H4 (cell line): Measurements from ENCODE around the gene GPR39. TPM values are rescaled to one million over a fixed set of nuclear protein-coding genes. Genes with fewer than 3 reads are reported as not detected.
A peak's percentile ranks its signal among the peaks of the same experiment; 100 is the strongest.
"Not testable (repeated sequence)": the region's sequence is repeated elsewhere in the genome, so short reads cannot be mapped to it uniquely, and the experiment has no call there.

Experiments
- DNase-seq: peaks from one replicate; pipeline ENCODE4 v3.0.0-alpha.2; 2015; ENCODE audit warnings: low spot score
- total RNA-seq: library from RNA; depleted of rRNA; stranded (reverse); fragments of >200 nt; shearing (Covaris generic); gene quantifications from 2 replicates; pipeline ENCODE4 v1.2.3, GENCODE V29; 2014

Gene GPR39
- total RNA-seq, 1 experiment from 2014 or later: 5.1 TPM

GRCh38 chr2:132495881-132496280 lies 79.3 kb downstream of the GPR39 start:
- no peak for DNase-seq

- no peak for DNase-seq
Observed at GRCh38 chr2:132496555-132496954, 80.0 kb downstream of the GPR39 start.

- DNase-seq: no peak
Observed at GRCh38 chr2:132497591-132497990, 81.0 kb downstream of the GPR39 start.

GRCh38 chr2:132503701-132504100 lies 87.1 kb downstream of the GPR39 start:
- peak; percentile 11 for DNase-seq

GRCh38 chr2:132515010-132515409 lies 98.4 kb downstream of the GPR39 start:
- DNase-seq: peak; percentile 17

- DNase-seq: no peak
Observed at GRCh38 chr2:132517386-132517785, 100.8 kb downstream of the GPR39 start.

- no peak for DNase-seq
Observed at GRCh38 chr2:132518302-132518701, 101.7 kb downstream of the GPR39 start.

GRCh38 chr2:132519566-132519965 lies 103.0 kb downstream of the GPR39 start:
- DNase-seq: no peak

GRCh38 chr2:132521341-132521740 lies 104.7 kb downstream of the GPR39 start:
- no peak for DNase-seq

- no peak for DNase-seq
Observed at GRCh38 chr2:132522901-132523300, 106.3 kb downstream of the GPR39 start.

GRCh38 chr2:132537061-132537460 lies 120.5 kb downstream of the GPR39 start:
- DNase-seq: not testable (repeated sequence)

- DNase-seq: no peak
Observed at GRCh38 chr2:132538331-132538855, 121.8 kb downstream of the GPR39 start.

GRCh38 chr2:132540166-132540565 lies 123.6 kb downstream of the GPR39 start:
- no peak for DNase-seq

GRCh38 chr2:132542953-132543569 lies 126.5 kb downstream of the GPR39 start:
- DNase-seq: no peak

GRCh38 chr2:132544006-132544630 lies 127.5 kb downstream of the GPR39 start:
- no peak for DNase-seq

- DNase-seq: peak; percentile 64
Observed at GRCh38 chr2:132547090-132547687, 130.6 kb downstream of the GPR39 start.

- DNase-seq: no peak
Observed at GRCh38 chr2:132549935-132550670, 133.5 kb downstream of the GPR39 start.

GRCh38 chr2:132550946-132551345 lies 134.3 kb downstream of the GPR39 start:
- DNase-seq: no peak

- no peak for DNase-seq
Observed at GRCh38 chr2:132557694-132558093, 141.1 kb downstream of the GPR39 start.

- no peak for DNase-seq
Observed at GRCh38 chr2:132559326-132559725, 142.7 kb downstream of the GPR39 start.

- DNase-seq: no peak
Observed at GRCh38 chr2:132559921-132560320, 143.3 kb downstream of the GPR39 start.

GRCh38 chr2:132560562-132560961 lies 144.0 kb downstream of the GPR39 start:
- DNase-seq: no peak
